Measurements from ENCODE around the gene CCM2.

Gene CCM2

GRCh38 chr7:45125193-45125904, 125.3 kb downstream of the CCM2 start:
- no peak for DNase-seq (ENCODE audit: low spot score)
